Fibroblast of skin of back (primary cell): ENCODE measurements around the gene ODAM. TPM values are rescaled to one million over a fixed set of nuclear protein-coding genes. Genes with fewer than 3 reads are reported as not detected.
A peak's percentile ranks its signal among the peaks of the same experiment; 100 is the strongest.
"Not testable (repeated sequence)": the region's sequence is repeated elsewhere in the genome, so short reads cannot be mapped to it uniquely, and the experiment has no call there.

Experiments
- DNase-seq: peaks from one replicate; pipeline ENCODE4 v3.0.0-alpha.2; 2013
- polyA plus RNA-seq, 2 experiments: library from polyadenylated mRNA; unstranded; fragments of 120-200 nt; gene quantifications; one replicate each; pipeline ENCODE4 v1.2.1, GENCODE V29; 2013; ENCODE audit not compliant: insufficient read length in 2 of 2

Gene ODAM, protein sequence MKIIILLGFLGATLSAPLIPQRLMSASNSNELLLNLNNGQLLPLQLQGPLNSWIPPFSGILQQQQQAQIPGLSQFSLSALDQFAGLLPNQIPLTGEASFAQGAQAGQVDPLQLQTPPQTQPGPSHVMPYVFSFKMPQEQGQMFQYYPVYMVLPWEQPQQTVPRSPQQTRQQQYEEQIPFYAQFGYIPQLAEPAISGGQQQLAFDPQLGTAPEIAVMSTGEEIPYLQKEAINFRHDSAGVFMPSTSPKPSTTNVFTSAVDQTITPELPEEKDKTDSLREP
- polyA plus RNA-seq (2013, experiment 1 of 2; ENCODE audit: insufficient read length) = not detected
- not detected for polyA plus RNA-seq (2013, experiment 2 of 2; ENCODE audit: insufficient read length)

DNA sequence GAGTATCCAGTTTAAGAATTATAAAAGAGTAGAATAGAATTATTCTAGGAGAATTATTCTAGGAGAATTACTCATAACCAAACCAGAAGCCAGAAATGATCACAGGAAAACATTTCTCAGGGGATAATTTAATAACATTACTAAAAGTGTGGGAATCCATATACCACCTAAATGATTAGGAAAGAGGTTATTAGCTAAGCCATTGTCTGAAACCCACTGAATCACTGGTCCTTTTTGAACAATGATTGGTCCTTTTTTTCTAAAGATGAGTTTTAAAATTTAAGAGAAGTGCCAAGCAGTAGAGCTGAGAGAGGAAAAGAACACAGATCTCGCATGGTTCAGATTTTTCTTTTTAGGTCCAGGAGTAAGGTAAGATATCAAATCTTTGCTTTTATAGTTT is at the start of gene ODAM:
ODAM (plus strand) TSS at position 301 of the 400 bp plus-strand sequence. CDS start 819 bp downstream, outside the sequence.
- DNase-seq = no peak

DNA sequence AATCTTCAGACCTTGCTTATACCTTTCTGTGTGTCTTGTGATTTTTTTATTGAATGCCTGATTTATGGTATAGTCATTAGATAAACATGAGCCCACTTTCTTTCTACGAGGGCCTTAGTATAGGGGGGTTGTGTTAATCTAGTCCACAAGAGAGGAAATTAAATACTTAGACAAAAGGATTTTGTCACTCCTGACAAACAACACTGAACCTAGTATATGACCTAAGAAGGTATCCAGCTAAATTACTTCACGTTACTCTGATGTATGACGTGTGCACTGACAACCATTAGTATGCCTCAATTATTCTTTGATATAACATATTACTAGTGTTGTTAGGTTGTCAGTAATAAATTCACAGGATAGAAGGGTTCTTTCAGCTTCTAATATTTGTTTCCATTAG is 44.3 kb upstream of the ODAM start:
- DNase-seq = no peak

DNA sequence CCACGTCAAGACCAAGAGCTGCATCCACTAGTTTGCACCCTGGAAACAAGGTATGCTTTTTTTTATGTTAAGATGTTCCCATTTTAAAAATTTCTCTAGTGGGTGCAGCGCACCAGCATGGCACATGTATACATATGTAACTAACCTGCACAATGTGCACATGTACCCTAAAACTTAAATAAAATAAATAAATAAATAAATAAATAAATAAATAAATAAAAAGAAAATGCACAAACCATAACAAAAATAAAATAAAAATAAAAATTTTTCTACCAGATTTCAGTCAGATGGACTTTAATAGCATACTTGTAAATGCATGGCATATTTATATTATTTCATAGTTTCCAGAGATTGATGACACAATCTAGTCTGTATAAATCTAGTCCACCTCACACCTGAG is 43.4 kb upstream of the ODAM start:
- DNase-seq = no peak

DNA sequence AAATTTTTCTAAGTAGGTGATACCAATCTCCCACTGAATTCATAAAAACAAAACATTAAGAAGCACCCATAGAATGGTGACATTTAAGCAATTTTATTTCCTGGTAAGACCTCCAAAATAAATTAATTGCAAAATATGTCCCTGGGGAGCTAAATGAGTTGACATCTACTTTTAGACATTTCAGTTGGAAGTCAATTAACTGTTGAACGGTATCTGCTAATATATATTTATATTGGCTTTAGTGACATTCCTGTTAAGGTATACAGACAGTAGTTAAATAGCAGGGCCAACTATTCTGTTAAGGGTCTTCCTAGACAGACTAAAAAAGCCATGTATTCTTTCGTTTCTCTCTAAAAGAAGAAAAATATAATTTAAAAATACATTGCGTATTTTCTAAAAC is 41.6 kb upstream of the ODAM start, which contains the start of gene PRR27:
PRR27 (plus strand) TSS at position 301 of the 400 bp plus-strand sequence. CDS start 139 bp downstream, outside the sequence.
- no peak for DNase-seq

DNA sequence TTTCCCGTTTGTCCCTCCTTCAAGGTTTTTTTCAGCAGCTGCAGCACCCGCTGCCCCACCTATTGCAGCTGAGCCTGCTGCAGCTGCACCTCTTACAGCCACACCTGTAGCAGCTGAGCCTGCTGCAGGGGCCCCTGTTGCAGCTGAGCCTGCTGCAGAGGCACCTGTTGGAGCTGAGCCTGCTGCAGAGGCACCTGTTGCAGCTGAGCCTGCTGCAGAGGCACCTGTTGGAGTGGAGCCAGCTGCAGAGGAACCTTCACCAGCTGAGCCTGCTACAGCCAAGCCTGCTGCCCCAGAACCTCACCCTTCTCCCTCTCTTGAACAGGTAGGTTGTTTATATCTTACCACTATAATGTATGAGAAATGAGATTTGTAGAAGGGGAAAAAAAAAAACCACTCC is 36.9 kb upstream of the ODAM start:
- DNase-seq = no peak

DNA sequence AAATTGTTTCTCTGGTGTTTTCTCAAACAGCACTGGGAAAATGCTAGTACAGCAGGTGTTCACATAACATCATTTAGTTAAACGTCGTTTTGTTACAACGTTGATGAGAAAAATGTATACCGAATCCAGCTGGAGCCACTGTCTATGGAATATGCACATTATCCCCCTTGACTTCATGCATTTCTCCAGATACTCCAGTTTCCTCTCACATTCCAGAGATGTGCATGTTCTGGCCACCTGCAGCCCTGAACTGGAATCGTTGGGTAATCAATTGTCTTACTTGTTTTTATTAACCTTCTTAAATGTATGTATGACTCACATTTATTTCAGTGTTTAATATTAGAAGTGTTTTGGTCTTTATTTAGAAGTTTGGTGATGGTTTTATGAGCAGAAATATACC is 18.4 kb upstream of the ODAM start:
- DNase-seq = no peak

DNA sequence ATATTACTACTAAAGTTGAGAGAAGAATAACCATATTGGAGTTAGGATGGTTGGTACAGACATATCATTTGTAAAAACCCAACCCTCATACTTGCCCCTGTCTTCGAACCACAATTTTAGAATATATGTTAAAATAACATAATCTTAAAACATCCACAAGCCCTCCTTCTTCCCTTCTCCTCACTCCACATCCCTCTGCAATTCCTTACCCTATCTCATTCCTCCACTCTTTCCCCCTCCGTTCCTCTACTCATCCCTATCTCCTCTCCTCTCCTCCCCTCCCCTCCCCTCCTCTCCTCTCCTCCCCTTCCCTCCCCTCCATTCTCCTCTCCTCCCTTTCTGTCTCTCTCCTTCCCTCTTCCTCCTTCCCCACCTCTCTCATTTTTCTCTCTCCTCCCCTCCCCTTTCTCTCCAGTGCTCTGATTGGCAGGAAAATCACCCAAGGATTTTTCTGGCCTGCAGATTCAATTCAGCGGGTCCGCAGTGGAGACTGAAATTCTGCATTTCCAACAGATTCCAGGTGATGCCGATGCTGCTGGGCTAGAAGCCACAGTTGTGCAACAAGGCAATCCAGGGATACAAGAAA is 17.4 kb upstream of the ODAM start:
- DNase-seq = no peak

DNA sequence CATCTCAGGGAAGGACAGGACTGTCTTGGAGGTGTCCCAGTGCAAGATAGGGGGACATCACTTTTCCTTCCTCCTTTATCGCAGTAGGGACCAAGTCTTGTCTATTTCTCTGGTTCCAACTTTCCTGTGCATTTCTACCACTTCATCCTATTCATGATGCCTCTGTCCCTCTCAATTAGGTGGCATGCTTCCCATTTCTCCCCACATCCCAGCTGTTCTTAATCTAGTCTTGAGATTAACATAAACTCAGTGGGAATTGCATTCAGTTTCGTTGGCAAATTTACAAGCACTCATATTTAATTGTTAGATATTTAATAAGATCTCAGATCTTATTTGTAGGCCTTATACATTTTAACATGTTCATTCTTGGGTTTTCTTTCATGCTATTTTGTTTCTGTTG is 15.7 kb upstream of the ODAM start:
- DNase-seq = no peak

DNA sequence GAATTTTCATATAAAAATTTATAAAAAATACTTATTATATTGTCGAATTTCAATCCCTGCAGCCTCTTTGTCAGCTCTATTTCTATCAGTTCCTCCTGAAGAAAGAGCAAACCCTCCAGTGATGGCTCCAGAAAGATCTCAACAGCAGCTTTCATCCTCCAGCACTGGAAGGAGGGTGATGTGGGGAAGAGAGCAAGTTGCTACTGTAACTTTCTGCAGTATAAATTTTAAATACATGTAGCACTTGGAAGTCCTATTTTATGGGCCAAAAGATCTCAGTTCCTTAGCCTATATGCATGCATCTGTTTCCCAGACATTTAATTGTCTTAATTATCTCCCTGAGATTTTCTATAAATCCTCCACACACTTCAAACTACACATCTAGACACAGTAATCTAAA is 13.7 kb upstream of the ODAM start:
- DNase-seq = no peak

DNA sequence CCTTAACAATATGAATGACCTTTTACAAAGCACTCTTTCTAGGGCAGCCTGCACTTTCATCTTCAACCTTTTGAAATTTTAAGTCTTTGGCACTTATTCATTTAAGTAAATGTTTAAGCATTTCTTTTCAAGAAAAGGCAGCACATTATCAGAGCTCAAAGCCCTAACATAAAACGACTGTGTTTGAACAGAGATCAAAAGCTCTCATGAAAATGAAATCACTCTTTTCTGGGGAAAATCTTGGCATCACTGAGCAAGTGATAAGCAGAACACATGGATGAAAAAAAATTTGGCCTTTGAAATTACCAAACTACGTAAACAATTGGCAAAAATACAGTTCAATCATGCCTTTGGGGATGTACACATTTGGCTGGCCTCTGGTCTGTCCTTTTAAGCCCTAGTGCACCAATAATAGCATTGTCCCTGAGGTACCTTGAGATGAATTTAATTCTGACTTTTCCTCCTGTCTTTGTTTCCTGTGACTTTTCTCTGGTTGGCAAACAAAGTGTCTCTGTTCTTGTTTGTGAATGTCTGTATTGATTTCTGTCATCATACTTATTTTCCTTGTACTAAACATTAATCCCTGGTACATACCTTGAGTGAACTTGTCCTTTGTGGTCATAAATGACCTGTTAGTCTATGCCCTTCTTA is 12.9 kb upstream of the ODAM start:
- no peak for DNase-seq

DNA sequence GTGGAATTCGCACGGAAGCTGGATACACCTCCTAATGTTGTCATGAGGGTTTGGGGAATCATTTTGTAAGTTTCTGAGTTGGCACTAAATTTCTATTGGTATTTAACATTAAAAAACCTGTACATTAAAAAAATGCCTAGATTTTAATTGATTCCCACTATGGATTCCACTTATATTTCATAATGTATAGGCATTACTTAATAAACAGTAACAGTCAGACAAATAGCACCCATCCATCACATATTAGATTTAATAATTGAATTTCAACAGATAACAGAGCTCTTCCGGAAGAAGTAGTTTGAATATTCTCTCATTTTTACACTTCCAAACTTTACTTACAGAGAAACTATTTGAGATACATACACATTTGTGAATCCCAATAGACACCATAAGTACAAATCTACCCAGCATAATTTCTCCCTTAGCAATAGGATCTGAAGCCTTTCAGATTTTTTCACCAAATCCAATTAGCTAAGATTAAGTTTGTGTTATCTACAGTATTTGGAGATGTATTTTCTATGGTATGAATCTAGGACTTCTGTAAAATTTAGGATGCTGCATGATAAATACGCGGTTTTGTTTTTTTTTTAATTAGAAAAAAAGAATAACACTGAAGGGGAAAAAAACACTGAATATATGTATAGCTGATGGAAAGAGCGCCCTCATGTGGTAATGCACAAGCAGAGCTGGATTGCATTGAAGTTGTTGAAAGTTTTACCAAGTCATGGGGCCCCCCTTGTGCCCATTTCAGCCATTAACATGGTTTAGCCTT is 12.2 kb upstream of the ODAM start:
- DNase-seq = peak; percentile 55

DNA sequence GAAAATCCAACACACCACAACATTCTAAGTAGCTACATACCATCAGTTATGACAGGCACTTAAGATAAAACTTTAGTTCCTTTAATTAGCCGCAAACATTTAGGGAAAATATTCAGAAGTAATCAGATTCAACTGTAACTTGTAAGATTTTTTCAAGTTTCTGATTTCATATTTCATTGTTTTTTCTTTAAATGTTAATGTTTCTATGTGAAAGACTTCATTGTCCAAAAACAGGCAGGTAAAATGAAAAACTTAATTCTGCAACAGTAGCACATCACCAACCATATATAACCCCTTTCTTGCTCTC is 11.6 kb upstream of the ODAM start:
- no peak for DNase-seq

DNA sequence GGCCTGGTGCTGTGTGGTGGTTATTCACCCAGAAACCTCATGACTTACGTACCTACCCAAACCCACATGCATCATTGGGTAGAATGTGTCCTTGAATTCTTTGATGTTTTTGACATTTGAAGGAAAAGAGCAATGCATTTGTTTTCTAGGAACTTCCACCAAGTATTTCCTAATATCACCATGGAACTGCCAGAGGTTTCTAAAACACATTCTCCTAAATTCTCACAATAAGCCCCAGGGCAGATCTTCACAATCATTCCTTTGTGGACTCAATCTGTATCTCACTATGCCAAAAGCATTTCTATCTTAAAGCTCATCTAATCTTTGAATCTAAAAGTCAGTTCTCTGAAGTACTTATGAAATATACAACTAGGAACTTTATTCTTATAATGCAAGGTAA is 8.3 kb upstream of the ODAM start:
- no peak for DNase-seq

DNA sequence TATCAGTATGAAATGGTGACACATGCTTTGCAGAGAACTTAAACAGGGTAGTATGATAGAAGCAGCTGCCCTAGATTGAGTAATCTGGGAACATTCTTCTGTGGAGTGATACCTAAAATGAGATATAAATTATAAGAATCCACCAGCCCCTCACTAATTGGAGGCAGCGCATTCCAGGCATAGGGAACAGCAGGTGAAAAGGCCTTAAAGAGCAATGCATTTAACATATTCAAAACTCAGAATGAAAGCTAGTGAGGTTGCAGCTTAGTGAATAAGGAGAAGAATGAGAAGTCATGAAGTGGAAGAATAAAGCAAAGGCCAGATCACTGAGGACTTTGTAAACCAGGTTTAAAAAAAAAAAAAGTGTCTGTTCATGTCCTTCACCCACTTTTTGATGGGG is 4.9 kb upstream of the ODAM start:
- DNase-seq = no peak

DNA sequence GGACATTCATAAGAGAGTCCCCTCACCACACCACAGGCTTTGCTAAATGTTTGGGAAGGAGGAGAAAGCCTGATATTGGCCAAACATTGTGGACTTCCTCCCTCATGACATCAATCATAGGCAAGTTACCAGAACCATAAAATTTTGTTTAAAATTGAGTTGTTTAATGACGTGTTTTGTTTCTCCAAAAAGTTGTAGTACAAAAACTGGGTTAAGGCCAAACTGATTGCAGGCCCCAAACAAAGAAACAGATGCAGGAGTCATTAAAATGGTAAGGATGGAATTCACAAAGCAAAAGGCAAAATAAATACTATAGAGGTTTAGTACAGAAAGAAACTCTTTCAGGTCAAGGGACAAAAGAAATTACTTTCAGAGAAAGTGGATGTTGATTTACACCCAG is 3.9 kb upstream of the ODAM start:
- DNase-seq = no peak

DNA sequence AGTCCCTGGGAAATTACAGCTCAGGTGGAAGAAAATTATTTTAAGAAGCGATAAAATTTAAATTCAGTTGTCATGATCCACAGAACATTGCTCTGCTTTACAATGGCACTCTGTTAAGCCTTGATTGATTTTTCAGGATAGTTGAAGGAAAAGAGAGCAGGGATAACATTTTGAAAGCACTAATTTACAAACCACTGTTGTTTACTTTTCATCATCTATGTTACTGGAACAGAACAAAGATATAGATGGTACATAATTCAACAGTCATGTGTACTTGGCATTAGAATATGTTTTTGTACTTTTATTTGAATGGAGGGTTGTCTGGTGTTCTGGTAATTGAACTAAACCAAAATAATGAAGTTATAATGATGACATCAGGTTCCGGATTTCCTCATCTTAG is 2.6 kb upstream of the ODAM start:
- DNase-seq = no peak

DNA sequence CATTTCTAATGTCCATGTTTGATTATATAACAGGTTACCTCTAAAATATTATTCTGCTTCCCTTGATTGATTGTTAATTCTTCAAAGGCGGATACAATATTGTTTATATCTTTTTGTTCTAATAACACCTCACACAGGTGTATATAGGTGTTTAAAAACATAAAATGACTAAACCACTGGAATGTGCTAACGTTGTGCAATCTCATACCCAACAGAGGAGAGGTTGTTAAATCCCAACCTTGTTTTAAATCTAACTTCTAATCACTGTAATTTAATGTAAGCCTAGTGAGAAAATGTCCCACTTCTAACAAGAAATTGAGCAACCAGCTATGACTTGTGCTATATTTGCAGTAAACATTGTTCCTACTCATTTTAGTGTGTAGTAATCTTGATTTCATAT is 1.3 kb downstream of the ODAM start:
- no peak for DNase-seq

DNA sequence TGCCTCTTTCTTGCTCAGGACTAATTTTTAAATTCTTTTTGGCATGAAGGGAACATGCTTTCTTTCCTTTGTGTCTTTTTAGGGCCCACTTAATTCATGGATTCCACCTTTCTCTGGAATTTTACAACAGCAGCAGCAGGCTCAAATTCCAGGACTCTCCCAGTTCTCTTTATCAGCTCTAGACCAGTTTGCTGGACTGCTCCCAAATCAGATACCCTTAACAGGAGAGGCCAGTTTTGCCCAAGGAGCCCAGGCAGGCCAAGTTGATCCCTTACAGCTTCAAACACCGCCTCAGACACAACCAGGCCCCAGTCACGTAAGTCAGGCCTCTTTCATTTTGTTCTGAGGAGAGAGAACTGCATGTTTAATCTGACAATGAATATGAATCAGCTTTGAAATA is 2.3 kb downstream of the ODAM start:
- no peak for DNase-seq

DNA sequence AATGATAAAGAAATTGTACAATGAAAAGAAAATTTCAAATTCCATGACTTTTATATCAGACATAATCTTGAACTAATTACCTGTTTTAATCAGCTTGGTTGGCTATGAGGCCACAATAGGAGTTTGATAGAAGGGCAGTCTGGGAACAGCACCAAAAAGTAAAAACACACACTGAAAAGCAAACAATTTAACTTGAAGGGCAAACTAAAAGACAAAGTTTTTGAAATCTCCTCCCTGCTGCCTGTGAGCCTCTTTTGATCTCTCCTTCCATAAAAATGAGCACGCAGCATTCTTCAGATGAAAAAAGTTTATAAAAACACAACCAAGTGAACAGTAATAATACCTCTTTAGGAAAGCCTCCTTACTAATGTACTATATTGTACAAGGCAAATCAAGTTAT is 8.1 kb downstream of the ODAM start:
- no peak for DNase-seq

DNA sequence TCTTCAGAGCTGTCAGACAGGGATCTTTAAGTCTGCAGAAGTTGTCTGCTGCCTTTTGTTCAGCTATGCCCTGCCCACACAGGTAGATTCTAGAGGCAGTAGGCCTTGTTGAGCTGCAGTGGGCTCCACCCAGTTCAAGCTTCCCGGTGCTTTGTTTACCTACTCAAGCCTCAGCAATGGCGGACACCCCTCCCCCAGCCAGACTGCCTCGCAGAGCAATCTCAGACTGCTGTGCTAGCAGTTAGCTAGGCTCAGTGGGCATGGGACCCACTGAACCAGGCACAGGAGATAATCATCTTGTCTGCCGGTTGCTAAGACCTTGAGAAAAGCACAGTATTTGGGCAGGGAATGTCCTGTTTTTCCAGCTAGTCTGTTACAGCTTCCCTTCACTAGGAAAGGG is 17.2 kb downstream of the ODAM start:
- DNase-seq = not testable (repeated sequence)

DNA sequence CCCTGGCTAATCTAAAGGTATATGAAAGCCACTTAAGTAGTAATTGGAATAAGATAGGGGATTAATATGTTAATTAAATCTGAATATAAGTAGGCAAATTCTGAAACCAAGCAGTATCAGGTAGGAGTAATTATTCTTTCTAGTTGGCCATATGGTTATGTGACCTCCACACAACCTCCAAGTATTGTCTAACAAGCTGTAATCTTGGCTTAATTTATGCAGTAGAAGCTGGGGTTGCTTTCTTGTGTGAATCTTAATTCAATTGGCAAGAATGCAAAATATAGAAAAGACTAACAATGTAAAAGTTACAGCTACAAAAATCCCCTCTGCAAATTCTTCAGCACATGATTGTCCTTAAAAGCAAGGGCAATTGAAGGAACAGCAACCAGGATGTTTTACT is 20.6 kb downstream of the ODAM start:
- DNase-seq = not testable (repeated sequence)

DNA sequence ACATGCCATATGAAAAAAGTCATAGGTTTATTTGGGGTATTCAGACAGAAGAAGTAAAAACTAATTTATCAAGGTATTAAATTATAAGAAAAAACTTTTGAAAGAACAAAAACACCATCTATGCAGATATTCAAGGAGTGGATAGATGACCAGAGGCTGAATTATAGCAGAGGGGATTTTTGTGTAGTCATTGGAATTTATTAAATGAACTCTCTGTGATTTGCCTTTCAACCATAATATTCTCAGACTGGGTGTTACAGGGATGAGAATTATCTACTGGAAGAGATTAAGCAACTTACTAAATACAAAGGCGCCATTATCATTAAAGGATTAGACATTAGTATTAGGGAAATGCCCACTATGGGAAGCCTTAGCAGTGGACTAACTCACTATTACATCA is 21.0 kb downstream of the ODAM start:
- not testable (repeated sequence) for DNase-seq

DNA sequence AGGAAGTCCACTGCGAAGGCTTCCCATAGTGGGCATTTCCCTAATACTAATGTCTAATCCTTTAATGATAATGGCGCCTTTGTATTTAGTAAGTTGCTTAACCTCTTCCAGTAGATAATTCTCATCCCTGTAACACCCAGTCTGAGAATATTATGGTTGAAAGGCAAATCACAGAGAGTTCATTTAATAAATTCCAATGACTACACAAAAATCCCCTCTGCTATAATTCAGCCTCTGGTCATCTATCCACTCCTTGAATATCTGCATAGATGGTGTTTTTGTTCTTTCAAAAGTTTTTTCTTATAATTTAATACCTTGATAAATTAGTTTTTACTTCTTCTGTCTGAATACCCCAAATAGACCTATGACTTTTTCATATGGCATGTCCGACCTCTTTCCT is 25.9 kb downstream of the ODAM start:
- DNase-seq = not testable (repeated sequence)
